Panc1 (cell line): ENCODE measurements around the gene USP3. TPM values are rescaled to one million over a fixed set of nuclear protein-coding genes. Genes with fewer than 3 reads are reported as not detected.

ENCODE experiments used
- ATAC-seq: fragments of 200-7000 bp; cut with Tn5 transposase; 2 replicates; pipeline ENCODE4 v1.9.1; 2020; ENCODE audit warnings: mild to moderate bottlenecking, moderate library complexity
- BruUV-seq: library from RNA; stranded (reverse); fragments of 400-500 nt; replicated peaks from 2 replicates; lab custom pipeline; 2021; lab: Mats Ljungman, UMichigan
- CTCF ChIA-PET: fragments of 300-600 bp; sonication (Branson Sonifier 250); formaldehyde crosslinking; loops from one replicate; lab custom pipeline; 2022; ENCODE audit warnings: antibody characterized with exemption; lab: Charles Lee
- POLR2A ChIA-PET: fragments of 300-600 bp; sonication (Branson Sonifier 250); formaldehyde crosslinking; loops from one replicate; lab custom pipeline; 2022; ENCODE audit warnings: antibody characterized with exemption; lab: Charles Lee
- DNase-seq: peaks from one replicate; pipeline ENCODE4 v3.0.0-alpha.2; 2010; ENCODE audit warnings: low read depth, low spot score
- H3K27ac ChIP-seq: 2 replicates; pipeline ENCODE4 v1.5.1; 2011; ENCODE audit warnings: mild to moderate bottlenecking, low read length, inconsistent platforms
- H3K27me3 ChIP-seq: fragments of 200-500 bp; sonication (Bioruptor generic); 2 replicates; pipeline ENCODE4 v1.6.0; 2014; ENCODE audit warnings: low read length, inconsistent platforms; ENCODE audit not compliant: control insufficient read depth, insufficient read depth
- H3K36me3 ChIP-seq: fragments of 200-500 bp; sonication (Bioruptor generic); 2 replicates; pipeline ENCODE4 v1.5.1; 2014; ENCODE audit warnings: inconsistent platforms, mild to moderate bottlenecking, low read length, moderate library complexity; ENCODE audit not compliant: control insufficient read depth, insufficient read depth
- H3K4me1 ChIP-seq: 2 replicates; pipeline ENCODE4 v1.5.1; 2011; ENCODE audit warnings: inconsistent platforms, mild to moderate bottlenecking, low read length, moderate library complexity; ENCODE audit not compliant: control insufficient read depth, insufficient read depth
- H3K4me3 ChIP-seq, 2 experiments: 2 replicates each; pipeline ENCODE4 v1.5.1; 2011 to 2012; ENCODE audit warnings: low read depth in 2 of 2, low read length in 2 of 2, mild to moderate bottlenecking in 2 of 2, inconsistent platforms in 1 of 2, moderate library complexity in 1 of 2
- H3K9me3 ChIP-seq: fragments of 200-500 bp; sonication (Bioruptor generic); 2 replicates; pipeline ENCODE4 v1.5.1; 2014; ENCODE audit warnings: low read depth, mild to moderate bottlenecking, inconsistent platforms, low read length, moderate library complexity; ENCODE audit not compliant: control insufficient read depth, insufficient read depth
- CTCF ChIP-seq: fragments of 450-650 bp; IDR thresholded peaks from 2 replicates; pipeline ENCODE4 v1.5.1; 2017; ENCODE audit warnings: mild to moderate bottlenecking
- POLR2AphosphoS5 ChIP-seq: IDR thresholded peaks from 2 replicates; pipeline ENCODE4 v1.6.1; 2012; ENCODE audit warnings: mild to moderate bottlenecking, low read depth, low read length, moderate library complexity
- REST ChIP-seq, 2 experiments: IDR thresholded peaks; 2 replicates each; pipeline ENCODE4 v1.6.1; 2011 to 2012; ENCODE audit warnings: low read depth in 2 of 2, control low read depth in 1 of 2, low read length in 1 of 2, mild to moderate bottlenecking in 1 of 2, moderate library complexity in 1 of 2; ENCODE audit not compliant: insufficient read depth in 1 of 2
- SIN3A ChIP-seq: IDR thresholded peaks from 2 replicates; pipeline ENCODE4 v1.6.1; 2012; ENCODE audit warnings: low read depth, mild to moderate bottlenecking, low read length, moderate library complexity, borderline replicate concordance; ENCODE audit not compliant: insufficient read depth
- TCF7L2 ChIP-seq: IDR thresholded peaks from 2 replicates; pipeline ENCODE4 v1.6.1; 2011; ENCODE audit warnings: mild to moderate bottlenecking, low read depth, low read length, inconsistent platforms
- in situ Hi-C: cut with HindIII; loops from 2 replicates; pipeline ENCODE4 v1.10.0; 2016; ENCODE audit warnings: low sequenced_read_pairs, low pct_unique_long_range_greater_than_20kb
- intact Hi-C: fragments of 100-400 bp; cut with micrococcal nuclease; formaldehyde crosslinking; loops from one replicate; pipeline ENCODE4 v1.10.0; 2022; ENCODE audit not compliant: unreplicated experiment
- total RNA-seq: library from RNA; stranded (reverse); gene quantifications from one replicate; pipeline ENCODE4 v1.2.1, GENCODE V29; 2021; ENCODE audit not compliant: unreplicated experiment

The USP3 gene
- total RNA-seq, 1 experiment from 2014 or later = 51.4 TPM

GRCh38 chr15:63539998-63540397 is 35.6 kb downstream of the USP3 start:
- H3K4me1 ChIP-seq = 0 out of 2 replicates have a peak, but pooled peaks cover 3% of the 10 kb centered on the region
- TF ChIP-seq CTCF (no peak), SIN3A (no peak), REST (IDR thresholded peaks at IDR 0.05; ENCODE audit: insufficient read depth in 1 of 2, low read depth in 2 of 2, low read length in 1 of 2) (no peak), POLR2AphosphoS5 (no peak), TCF7L2 (no peak)
- no peak overlapping the region for H3K4me3 ChIP-seq
- H3K27me3 ChIP-seq = no peaks in the 10 kb centered on the region
- CTCF ChIA-PET = no interaction called here
- DNase-seq (no peak), ATAC-seq (no peak; the same call in 1 of the 2 replicates)
- no peaks in the 10 kb centered on the region for H3K9me3 ChIP-seq
- no peaks in the 10 kb centered on the region for H3K36me3 ChIP-seq
- POLR2A ChIA-PET = no interaction called here
- in situ Hi-C loops = no loop called here
- no TSS peak for BruUV-seq
- intact Hi-C loops = no loop called here
- H3K27ac ChIP-seq = no peak overlapping the region

GRCh38 chr15:63540449-63540848 is 36.1 kb downstream of the USP3 start:
- H3K4me1 ChIP-seq = 0 out of 2 replicates have a peak, but pooled peaks cover 3% of the 10 kb centered on the region
- no peak overlapping the region for H3K27ac ChIP-seq
- no peaks in the 10 kb centered on the region for H3K9me3 ChIP-seq
- ATAC-seq (no peak), DNase-seq (no peak)
- in situ Hi-C loops = no loop called here
- intact Hi-C loops = no loop called here
- BruUV-seq = no TSS peak
- ChIA-PET CTCF (no interaction called here), POLR2A (no interaction called here)
- TF ChIP-seq SIN3A (no peak), TCF7L2 (no peak), REST (IDR thresholded peaks at IDR 0.05; ENCODE audit: insufficient read depth in 1 of 2, low read depth in 2 of 2, low read length in 1 of 2) (no peak)
- no peaks in the 10 kb centered on the region for H3K27me3 ChIP-seq
- H3K4me3 ChIP-seq = no peak overlapping the region
- H3K36me3 ChIP-seq = no peaks in the 10 kb centered on the region
